Measurements from ENCODE around the gene C6orf47. TPM values are rescaled to one million over a fixed set of nuclear protein-coding genes. Genes with fewer than 3 reads are reported as not detected.

The C6orf47 gene
- total and polyA plus RNA-seq, 2 of the 13 experiments (the other 11 are each of a cell fraction or from before 2014, with no cell fraction given), result 1.7 to 18.1 TPM

- 0 out of 2 replicates have a peak, but pooled peaks have one; percentile 81 for TF ChIP-seq TIGD3 (CRISPR knock-in tag; IDR thresholded peaks at IDR 0.05; ENCODE audit: borderline replicate concordance)
- TF ChIP-seq SOX5 (CRISPR knock-in tag; IDR thresholded peaks at IDR 0.05; ENCODE audit: borderline replicate concordance), result no peak
- no peak for TF ChIP-seq ZNF83 (CRISPR knock-in tag; IDR thresholded peaks at IDR 0.05; ENCODE audit: borderline replicate concordance)
- TF ChIP-seq BCL6 (CRISPR knock-in tag; IDR thresholded peaks at IDR 0.05), result no peak
- peak; percentile 1; the same call in 1 of the 2 replicates for TF ChIP-seq ATF1 (CRISPR knock-in tag; IDR thresholded peaks at IDR 0.05)
- TF ChIP-seq SIX4 (CRISPR knock-in tag; IDR thresholded peaks at IDR 0.05), result no peak
- TF ChIP-seq ELF1 (CRISPR knock-in tag; IDR thresholded peaks at IDR 0.05), result peak; percentile 61; the same call in 1 of the 2 replicates
- peak; percentile 85 for TF ChIP-seq MTERF4 (CRISPR knock-in tag; IDR thresholded peaks at IDR 0.05)
- TF ChIP-seq GABPB1 (CRISPR knock-in tag; IDR thresholded peaks at IDR 0.05), result no peak; the same call in 1 of the 2 replicates
- TF ChIP-seq KAT2B (IDR thresholded peaks at IDR 0.05; ENCODE audit: borderline replicate concordance, low read depth, low read length), result no peak
- TF ChIP-seq ZBTB7B (CRISPR knock-in tag; IDR thresholded peaks at IDR 0.05), result peak; percentile 95
- TF ChIP-seq ZNF782 (CRISPR knock-in tag; IDR thresholded peaks at IDR 0.05; ENCODE audit: borderline replicate concordance), result peak; percentile 99
- TF ChIP-seq TAF1 (CRISPR knock-in tag; IDR thresholded peaks at IDR 0.05), result peak; percentile 72; the same call in 1 of the 2 replicates
- TF ChIP-seq SRY (CRISPR knock-in tag; IDR thresholded peaks at IDR 0.05), result peak; percentile 55; the same call in 1 of the 2 replicates
- peak; percentile 60; the same call in 1 of the 2 replicates for TF ChIP-seq ZNF639 (CRISPR knock-in tag; conservative IDR thresholded peaks at IDR 0.05)
- TF ChIP-seq ZNF24 (IDR thresholded peaks at IDR 0.05), result no peak
- TF ChIP-seq ZNF574 (CRISPR knock-in tag; IDR thresholded peaks at IDR 0.05), result 0 out of 2 replicates have a peak, but pooled peaks have one; percentile 12
- no peak; the same call in 1 of the 2 replicates for TF ChIP-seq SMC3 (IDR thresholded peaks at IDR 0.05; ENCODE audit: low read length)
- TF ChIP-seq RAD21 (CRISPR knock-in tag; IDR thresholded peaks at IDR 0.05), result 0 out of 2 replicates have a peak, but pooled peaks have one; percentile 7
- TF ChIP-seq ADNP (CRISPR knock-in tag; IDR thresholded peaks at IDR 0.05), result no peak
- peak; percentile 81; the same call in 1 of the 2 replicates for TF ChIP-seq SNAI1 (CRISPR knock-in tag; IDR thresholded peaks at IDR 0.05; ENCODE audit: borderline replicate concordance)
- TF ChIP-seq RARA (CRISPR knock-in tag; IDR thresholded peaks at IDR 0.05), result peak; percentile 79
- TF ChIP-seq ZFP1 (CRISPR knock-in tag; IDR thresholded peaks at IDR 0.05), result 0 out of 2 replicates have a peak, but pooled peaks have one; percentile 4
- 0 out of 2 replicates have a peak, but pooled peaks have one; percentile 10 for TF ChIP-seq ELF3 (CRISPR knock-in tag; IDR thresholded peaks at IDR 0.05)
- no peak for TF ChIP-seq MED13 (CRISPR knock-in tag; IDR thresholded peaks at IDR 0.05)
- TF ChIP-seq TP53 (CRISPR knock-in tag; conservative IDR thresholded peaks at IDR 0.05), result 0 out of 2 replicates have a peak, but pooled peaks have one; percentile 11
Observed at GRCh38 chr6:31652925-31653724, 7.5 kb downstream of the C6orf47 start (continued).

Measured in HepG2 (cell line).